Activated CD8-positive, alpha-beta memory T cell treated with anti-CD3 and anti-CD28 coated beads, Interleukin-2, amount 50 U/mL, for 24 hours (primary cell): Measurements from ENCODE around the gene RGS6.
"Not testable (repeated sequence)": the region's sequence is repeated elsewhere in the genome, so short reads cannot be mapped to it uniquely, and the experiment has no call there.

ENCODE experiments used
- DNase-seq: peaks from one replicate; pipeline ENCODE4 v3.0.0-alpha.2; 2020; ENCODE audit errors: extremely low read depth

The RGS6 gene

GRCh38 chr14:72451054-72451972, 519.1 kb downstream of the RGS6 start:
- DNase-seq, result no peak

- no peak for DNase-seq
Observed at GRCh38 chr14:72452774-72453173, 520.5 kb downstream of the RGS6 start.

GRCh38 chr14:72454388-72455160, 522.3 kb downstream of the RGS6 start:
- no peak for DNase-seq

DNA sequence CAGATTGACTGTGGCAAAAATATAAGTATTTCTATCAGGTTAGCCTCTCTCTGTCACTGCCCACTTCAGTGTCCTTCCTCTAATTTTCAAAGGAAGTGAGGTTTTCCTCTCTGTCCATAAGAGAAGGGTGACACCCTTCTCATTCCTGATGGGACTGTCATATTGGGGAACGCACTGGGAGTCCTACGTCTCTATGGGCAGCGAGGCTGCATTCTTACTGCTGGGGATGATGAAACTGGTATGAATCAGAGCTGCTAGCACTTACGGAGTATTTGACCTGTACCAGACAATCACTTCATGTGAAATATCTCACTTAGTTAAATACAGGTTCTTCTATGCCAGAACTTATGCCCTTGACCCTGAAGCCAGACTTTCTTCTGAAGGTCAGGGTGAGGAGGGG, 525.4 kb downstream of the RGS6 start:
- no peak for DNase-seq

GRCh38 chr14:72462056-72462455, 529.8 kb downstream of the RGS6 start:
- DNase-seq, result no peak

- no peak for DNase-seq
Observed at GRCh38 chr14:72463291-72463866, 531.1 kb downstream of the RGS6 start.

GRCh38 chr14:72464226-72464625, 532.0 kb downstream of the RGS6 start:
- DNase-seq, result no peak

- no peak for DNase-seq
Observed at GRCh38 chr14:72466325-72466724, 534.1 kb downstream of the RGS6 start.

GRCh38 chr14:72471346-72471745, 539.1 kb downstream of the RGS6 start:
- DNase-seq, result no peak

GRCh38 chr14:72472845-72473244, 540.6 kb downstream of the RGS6 start:
- DNase-seq, result no peak

- peak; percentile 17 for DNase-seq
Observed at GRCh38 chr14:72476657-72477499, 544.6 kb downstream of the RGS6 start.

GRCh38 chr14:72477578-72477977, 545.3 kb downstream of the RGS6 start:
- DNase-seq, result not testable (repeated sequence)

DNA sequence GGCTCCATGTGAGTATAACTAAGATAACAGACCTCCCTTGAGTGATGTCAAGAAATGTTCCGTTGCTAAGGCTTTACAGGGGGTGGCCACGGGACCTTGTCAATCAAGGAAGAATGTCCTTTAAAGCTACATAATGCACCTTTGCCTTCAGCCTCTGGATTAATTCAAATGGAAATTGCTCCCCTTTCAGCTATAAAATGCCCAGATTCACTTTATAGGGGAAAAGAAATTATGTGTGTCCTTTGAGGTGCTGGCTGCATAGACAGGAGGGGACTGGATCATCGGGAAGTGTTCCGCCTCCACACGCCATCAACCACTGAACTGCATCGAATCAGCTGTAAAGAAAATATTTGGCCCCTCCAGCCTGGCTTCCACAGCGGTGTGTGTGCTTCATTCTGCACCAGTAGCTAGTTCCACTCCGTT, 546.3 kb downstream of the RGS6 start:
- no peak for DNase-seq

DNA sequence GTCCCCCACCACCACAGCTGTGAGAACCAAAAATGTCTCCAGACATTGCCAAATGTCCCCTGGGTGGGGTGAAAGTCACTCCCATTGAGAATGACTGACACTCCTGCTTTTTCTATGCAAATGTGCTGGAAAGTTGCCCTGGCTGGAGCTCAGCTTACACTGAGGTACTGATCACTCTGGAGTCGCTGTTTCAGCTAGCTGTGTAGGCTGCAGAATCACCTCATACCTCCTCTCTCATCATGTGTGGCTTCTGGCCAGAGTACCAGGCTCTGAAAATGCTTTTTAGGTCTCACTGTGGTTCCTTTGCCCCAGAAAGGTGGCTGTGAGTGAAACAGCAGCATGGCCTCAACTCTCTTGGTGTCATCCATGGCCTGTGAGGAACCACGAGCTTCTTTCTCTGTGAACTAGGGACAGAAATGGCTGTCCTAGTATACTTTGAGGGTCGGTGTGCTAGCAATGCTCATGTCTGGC, 547.3 kb downstream of the RGS6 start:
- no peak for DNase-seq

DNA sequence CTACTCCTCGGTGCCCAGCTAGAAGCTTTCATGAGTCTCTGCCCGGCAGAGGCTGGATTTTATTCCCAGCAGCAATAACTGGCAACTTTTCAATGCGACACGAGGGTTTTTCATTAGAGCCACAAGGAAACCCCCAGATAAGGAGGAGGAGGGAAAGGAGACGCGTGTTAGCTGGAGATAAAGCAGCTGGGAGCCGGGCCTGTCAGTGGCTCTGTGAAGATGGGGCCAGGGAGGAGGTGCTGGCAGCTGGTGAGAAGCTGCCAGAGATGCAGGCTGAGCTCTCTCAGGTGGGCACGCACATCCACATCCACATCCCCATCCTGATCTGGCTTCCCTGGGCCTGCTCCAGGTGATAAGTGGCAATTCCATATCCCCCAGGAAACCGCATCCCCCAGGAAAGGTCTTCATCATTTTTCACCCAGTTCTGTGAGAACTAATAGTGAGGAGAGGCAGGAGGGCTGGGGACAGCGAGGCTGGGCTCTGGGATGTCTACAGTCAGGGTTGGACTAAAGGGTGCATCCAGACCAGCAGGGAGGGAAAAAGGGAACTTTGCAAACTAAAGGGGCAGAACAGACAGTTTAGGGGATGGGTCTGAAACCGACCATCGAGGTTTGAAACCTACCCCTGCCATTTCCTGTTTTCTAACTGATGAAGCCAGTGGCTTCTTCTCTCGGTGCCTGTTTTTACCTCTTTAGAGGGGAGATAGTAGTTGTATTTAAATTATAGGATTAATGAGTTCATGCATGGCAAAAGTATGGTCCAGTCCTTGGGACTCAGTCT, 548.4 kb downstream of the RGS6 start:
- DNase-seq, result no peak

DNA sequence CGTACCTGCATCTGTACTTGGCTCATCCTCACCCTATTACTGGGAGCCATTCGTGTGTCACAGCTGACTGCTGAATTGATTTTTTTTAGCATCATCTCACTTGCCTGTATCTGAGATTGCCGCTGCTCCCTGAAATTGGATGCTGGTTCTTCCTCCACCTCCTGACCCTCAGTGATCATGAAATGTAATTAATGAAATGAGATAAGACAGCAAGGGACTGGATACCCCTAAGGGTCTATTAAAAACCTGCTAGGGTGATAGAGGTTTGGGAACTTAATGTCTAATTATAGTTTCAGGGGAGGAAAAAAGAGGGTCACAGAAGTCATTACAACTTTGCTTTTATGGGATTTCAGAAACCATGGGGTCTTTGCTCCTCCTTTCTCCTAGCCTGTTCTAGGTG, 551.1 kb downstream of the RGS6 start:
- DNase-seq, result no peak

GRCh38 chr14:72485695-72486094, 553.5 kb downstream of the RGS6 start:
- DNase-seq, result no peak

GRCh38 chr14:72488514-72488913, 556.3 kb downstream of the RGS6 start:
- DNase-seq, result no peak

DNA sequence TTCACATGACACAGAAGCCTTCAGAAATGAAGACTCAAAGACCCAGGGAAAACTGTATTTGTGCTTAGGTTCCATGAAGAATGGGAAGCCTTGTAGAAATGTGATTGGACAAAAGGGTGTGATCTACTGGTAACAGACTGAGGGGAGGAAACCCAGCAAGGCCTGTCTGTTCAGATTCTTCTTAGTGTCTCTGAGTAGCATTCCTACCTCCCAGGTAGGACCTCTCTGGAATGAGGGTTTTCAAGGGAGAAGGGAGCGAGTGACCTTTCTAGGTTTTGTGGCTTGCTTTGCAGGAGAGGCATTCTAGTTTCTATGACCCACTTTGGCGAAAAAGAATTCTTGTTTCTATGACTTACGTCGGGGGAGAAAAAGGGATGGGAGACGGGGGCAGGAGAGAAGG, 560.0 kb downstream of the RGS6 start:
- DNase-seq, result no peak

DNA sequence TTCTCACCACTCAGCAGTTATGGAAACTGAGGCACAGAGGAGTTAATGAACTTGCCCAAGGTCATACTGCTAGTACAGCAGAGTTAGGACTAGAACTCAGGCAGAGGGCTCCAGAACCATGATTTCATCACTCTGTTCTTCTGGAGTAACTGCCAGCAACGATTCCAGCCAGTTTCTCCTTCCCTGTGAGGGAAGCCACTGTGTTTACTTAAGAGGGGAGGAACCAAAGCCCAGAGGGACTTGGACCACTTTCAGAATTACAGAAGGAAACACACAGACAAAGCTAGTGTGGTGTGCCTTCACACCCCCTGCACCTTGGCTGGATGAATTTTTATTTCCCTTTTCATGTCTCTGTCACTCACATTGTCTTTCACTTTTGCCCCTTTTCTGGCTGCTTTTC, 563.4 kb downstream of the RGS6 start:
- DNase-seq, result no peak

- no peak for DNase-seq
Observed at GRCh38 chr14:72498646-72499045, 566.4 kb downstream of the RGS6 start.
